Spleen (tissue), 11 donors: ENCODE results near the gene CCNQ. TPM values are rescaled to one million over a fixed set of nuclear protein-coding genes. Genes with fewer than 3 reads are reported as not detected.
A peak's percentile ranks its signal among the peaks of the same experiment; 100 is the strongest.

Source experiments
- DNase-seq: peaks from one replicate; pipeline ENCODE4 v3.0.0-alpha.2; 2020
- H3K27ac ChIP-seq, 8 donors: fragments of 200-600 bp; sonication (generic) in 7 of 8; 1 replicate in 4 of 8; 2 replicates in 4 of 8; pipeline versions ENCODE4 v1.5.0 to v1.8.0; 2016 to 2021; ENCODE audit warnings: inconsistent platforms in 4 of 8, mild to moderate bottlenecking in 4 of 8, moderate library complexity in 1 of 8
- H3K27me3 ChIP-seq, 7 donors: fragments of 200-600 bp; sonication (generic) in 6 of 7; replicated peaks in 1 of 7; 1 replicate in 4 of 7; 2 replicates in 3 of 7; pipeline versions ENCODE4 v1.5.0 to v1.8.0; 2016 to 2021; ENCODE audit warnings: inconsistent platforms in 3 of 7, mild to moderate bottlenecking in 1 of 7
- H3K36me3 ChIP-seq, 6 donors: fragments of 200-600 bp; sonication (generic) in 5 of 6; 1 replicate in 4 of 6; 2 replicates in 2 of 6; pipeline versions ENCODE4 v1.5.0 to v1.8.0; 2016 to 2021; ENCODE audit warnings: inconsistent platforms in 2 of 6
- H3K4me1 ChIP-seq, 6 donors: fragments of 200-600 bp; sonication (generic) in 5 of 6; 1 replicate in 3 of 6; 2 replicates in 3 of 6; pipeline versions ENCODE4 v1.5.0 to v1.8.0; 2016 to 2021; ENCODE audit warnings: inconsistent platforms in 3 of 6
- H3K4me3 ChIP-seq, 8 donors: fragments of 200-600 bp; sonication (generic) in 7 of 8; 1 replicate in 4 of 8; 2 replicates in 4 of 8; pipeline versions ENCODE4 v1.5.0 to v1.8.0; 2016 to 2021; ENCODE audit warnings: inconsistent platforms in 4 of 8, mild to moderate bottlenecking in 4 of 8, moderate library complexity in 2 of 8
- H3K9me3 ChIP-seq, 8 donors: fragments of 200-600 bp; sonication (generic) in 7 of 8; 1 replicate in 4 of 8; 2 replicates in 4 of 8; pipeline versions ENCODE4 v1.5.0 to v1.8.0; 2016 to 2021; ENCODE audit warnings: inconsistent platforms in 4 of 8
- CTCF ChIP-seq, 11 experiments: fragments of 200-600 bp in 7 of 11; fragments of 450-650 bp in 4 of 11; sonication (generic) in 4 of 11; IDR thresholded peaks in 8 of 11; conservative IDR thresholded peaks in 3 of 11; 1 replicate in 7 of 11; 2 replicates in 4 of 11; pipeline versions ENCODE4 v1.4.0 to v1.8.0; 2016 to 2021; ENCODE audit warnings: antibody characterized with exemption in 11 of 11, inconsistent platforms in 4 of 11, mild to moderate bottlenecking in 1 of 11
- POLR2A ChIP-seq, 3 donors: fragments of 450-650 bp; IDR thresholded peaks; one replicate each; pipeline ENCODE4 v1.5.1; 2017; ENCODE audit warnings: antibody characterized with exemption in 3 of 3, mild to moderate bottlenecking in 1 of 3
- POLR2AphosphoS5 ChIP-seq, 3 donors: sonication (generic); formaldehyde crosslinking; IDR thresholded peaks; one replicate each; pipeline ENCODE4 v1.5.1; 2017; ENCODE audit warnings: antibody characterized with exemption in 3 of 3
- WGBS, 5 donors: extraction: QIAGEN DNeasy Blood & Tissue Kit in 3 of 5; methylation state at CpG; one replicate each; pipeline versions ENCODE4 v1.1.5 to v1.1.7; 2013 to 2018; 5-methylcytosine and 5-hydroxymethylcytosine counted together
- intact Hi-C: fragments of 100-400 bp; cut with DNase I; formaldehyde crosslinking; loops from one replicate; pipeline ENCODE4 v1.15.0; 2023; ENCODE audit warnings: low total_unique reads
- polyA plus RNA-seq, 3 donors: library from polyadenylated mRNA; stranded (reverse); fragments of 200-250 nt; gene quantifications; one replicate each; pipeline ENCODE4 v1.2.1, GENCODE V29; 2013
- total RNA-seq, 7 donors: library from RNA; depleted of rRNA in 3 of 7; stranded (reverse); fragments of >200 nt in 3 of 7; fragmentation: NEBNext Ultra II Directional in 4 of 7; extraction: Animal tissue kit (Norgen Biotek cat#: 25700) in 4 of 7; gene quantifications; one replicate each; pipeline versions ENCODE4 v1.1.0 to v1.2.1, GENCODE V29; 2016 to 2021
- donor health status: healthy with polysubstance abuse.
- donor health status: DM: no; HTN: no; CAD: no; lungs with moderate emphysema.
- donor health status: DM: no; HTN: no; CAD: no.
- donor health status: Bipolar disorder and iron deficiency.
- donor health status: healthy.
- donor health status: DM: no; HTN: no; CAD: no.
- donor health status: DM: yes; HTN: yes; CAD: no.

Gene CCNQ
- total and polyA plus RNA-seq, 10 donors = 17.5 to 67.3 (median 26.5) TPM

- H3K9me3 ChIP-seq = no peaks in the 10 kb centered on the region
- peaks cover 6 to 48% (median 35%) of the 10 kb centered on the region in 6 donors for H3K4me1 ChIP-seq
- 0 to 33% (median 7%) methylated on average over 1 to 2 of the region's 2 CpGs for WGBS, 5 donors
- peak overlapping the region in 2 of 8 donors; percentile 77 to 81 for H3K27ac ChIP-seq
- peaks cover 0 to 2% (median 0%) of the 10 kb centered on the region in 7 donors for H3K27me3 ChIP-seq
- peak; percentile 60 for DNase-seq
- intact Hi-C loops = no loop called here
- TF ChIP-seq POLR2A (IDR thresholded peaks at IDR 0.05) = no peak
- TF ChIP-seq POLR2AphosphoS5 (IDR thresholded peaks at IDR 0.05) = no peak
- TF ChIP-seq CTCF (IDR thresholded peaks at IDR 0.05 in 8 of 11, conservative IDR thresholded peaks at IDR 0.05 in 3 of 11) = no peak
- H3K36me3 ChIP-seq = peaks cover 0 to 10% (median 0%) of the 10 kb centered on the region in 6 donors
- H3K4me3 ChIP-seq = peak overlapping the region; percentile 39 to 94 (median 52)
These were observed 1.1 kb upstream of the CCNQ start for GRCh38 chrX:153600032-153600373.

GRCh38 chrX:153599192-153600031, 473 bp upstream of the CCNQ start:
- TF ChIP-seq POLR2A (IDR thresholded peaks at IDR 0.05) (no peak), POLR2AphosphoS5 (IDR thresholded peaks at IDR 0.05) (peak in 2 of 3 donors; percentile 70 to 78), CTCF (IDR thresholded peaks at IDR 0.05 in 8 of 11, conservative IDR thresholded peaks at IDR 0.05 in 3 of 11) (peak in 2 of 11 experiments; percentile 6 to 17)
- 0 to 38% (median 1%) methylated on average over 4 to 63 of the region's 79 CpGs for WGBS, 5 donors

GRCh38 chrX:153596981-153597750, 1.8 kb downstream of the CCNQ start:
- H3K36me3 ChIP-seq = peaks cover 0 to 39% (median 18%) of the 10 kb centered on the region in 6 donors
- H3K9me3 ChIP-seq = no peaks in the 10 kb centered on the region
- peak; percentile 12 for DNase-seq
- intact Hi-C loops = no loop called here
- no peak for TF ChIP-seq POLR2AphosphoS5 (IDR thresholded peaks at IDR 0.05)
- no peak for TF ChIP-seq CTCF (IDR thresholded peaks at IDR 0.05 in 8 of 11, conservative IDR thresholded peaks at IDR 0.05 in 3 of 11)
- no peak for TF ChIP-seq POLR2A (IDR thresholded peaks at IDR 0.05)
- peak overlapping the region in 1 of 8 donors; percentile 94 for H3K4me3 ChIP-seq
- H3K4me1 ChIP-seq = peaks cover 6 to 55% (median 35%) of the 10 kb centered on the region in 6 donors
- peaks cover 0 to 2% (median 0%) of the 10 kb centered on the region in 7 donors for H3K27me3 ChIP-seq
- 58 to 71% (median 66%) methylated on average over 5 to 6 of the region's 6 CpGs for WGBS, 5 donors
- H3K27ac ChIP-seq = peak overlapping the region in 3 of 8 donors; percentile 23 to 87 (median 43)

More at GRCh38 chrX:153599192-153600031, 473 bp upstream of the CCNQ start:
- Histone ChIP-seq H3K36me3 (peaks cover 0 to 16% (median 3%) of the 10 kb centered on the region in 6 donors), H3K4me1 (peaks cover 6 to 48% (median 35%) of the 10 kb centered on the region in 6 donors), H3K27ac (peak overlapping the region in 6 of 8 donors; percentile 63 to 84 (median 79)), H3K4me3 (peak overlapping the region; percentile 39 to 94 (median 55)), H3K27me3 (peaks cover 0 to 2% (median 0%) of the 10 kb centered on the region in 7 donors), H3K9me3 (no peaks in the 10 kb centered on the region)
- peak; percentile 97 for DNase-seq
- intact Hi-C loops = no loop called here
